GM18909 (cell line): ENCODE results near the gene DIAPH3.

Source experiments
- ATAC-seq: cut with Tn5 transposase; IDR thresholded peaks from one replicate; pipeline ENCODE4 v1.9.1; 2021; ENCODE audit warnings: mild to moderate bottlenecking; ENCODE audit not compliant: unreplicated experiment, poor library complexity

DIAPH3 gene

DNA sequence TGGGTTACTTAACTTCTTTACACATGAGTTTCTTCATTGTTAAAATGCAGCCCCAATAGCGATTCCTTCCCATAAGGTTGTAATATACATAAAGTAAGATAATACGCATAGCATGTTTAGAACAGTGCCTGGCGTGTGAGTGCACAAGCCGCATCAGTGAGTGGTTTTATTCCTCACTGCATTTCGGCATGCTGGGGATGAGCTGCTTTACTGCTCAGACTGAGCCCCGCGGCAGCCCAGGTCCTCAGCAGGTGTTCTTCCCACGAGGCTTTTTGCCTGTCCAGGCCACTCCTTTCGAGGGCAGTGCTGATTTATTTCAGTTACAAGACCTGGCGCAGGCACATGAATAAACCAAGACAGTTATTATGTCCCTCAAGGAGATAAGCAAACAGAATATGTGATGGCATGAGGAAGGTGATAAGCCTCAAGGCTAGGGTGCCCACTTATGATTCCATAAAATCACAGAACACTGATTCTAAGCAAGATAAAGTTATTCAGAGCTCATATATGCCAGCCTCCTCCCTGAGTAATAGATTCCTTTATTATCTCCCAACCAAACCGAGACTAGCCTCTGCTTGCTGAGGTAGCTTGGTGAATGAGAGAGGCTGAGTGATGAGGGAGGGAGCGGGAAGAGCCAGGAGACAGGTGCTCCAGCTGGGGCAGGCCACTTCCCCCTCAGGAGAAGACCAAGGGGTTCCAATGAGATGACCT, 505.5 kb downstream of the DIAPH3 start:
- ATAC-seq: no peak

DNA sequence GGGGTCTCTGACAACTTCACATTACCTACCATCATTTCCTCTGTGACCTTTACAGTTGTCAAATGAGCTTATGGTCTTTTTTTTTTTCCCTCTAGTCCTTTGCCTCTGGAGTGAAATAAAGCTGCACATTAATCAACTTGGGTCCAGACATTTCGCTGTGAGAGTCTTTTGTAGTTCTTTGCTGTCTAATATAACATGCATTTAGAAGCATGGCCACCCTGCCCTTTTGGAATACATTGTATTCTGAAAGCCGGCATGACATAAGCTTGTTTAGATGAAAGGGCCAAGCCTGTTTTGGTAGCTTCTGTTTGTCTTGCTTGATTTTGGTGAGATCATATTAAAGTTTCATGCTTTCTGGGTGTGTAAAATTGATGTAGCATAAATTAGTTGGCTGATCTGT, 509.8 kb downstream of the DIAPH3 start:
- no peak for ATAC-seq

DNA sequence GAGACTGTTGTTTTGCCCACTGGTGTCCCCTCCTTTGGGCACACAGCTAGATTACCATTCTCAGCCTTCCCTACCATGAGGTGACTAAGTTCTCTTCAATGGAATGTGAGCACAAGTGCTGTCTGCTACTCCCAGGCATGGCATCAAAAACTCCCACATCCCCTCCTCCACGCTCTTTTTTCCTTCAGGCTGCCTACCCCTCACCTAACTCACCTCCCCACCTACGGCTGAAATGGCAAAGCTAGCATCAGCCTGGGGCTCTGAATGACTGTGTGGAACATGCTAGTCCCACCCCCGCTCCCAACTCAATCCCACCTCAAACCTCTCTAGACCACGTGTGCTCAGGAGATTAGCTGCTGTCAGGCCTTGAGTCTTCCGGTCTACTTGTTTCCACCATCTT, 512.2 kb downstream of the DIAPH3 start:
- ATAC-seq: no peak

DNA sequence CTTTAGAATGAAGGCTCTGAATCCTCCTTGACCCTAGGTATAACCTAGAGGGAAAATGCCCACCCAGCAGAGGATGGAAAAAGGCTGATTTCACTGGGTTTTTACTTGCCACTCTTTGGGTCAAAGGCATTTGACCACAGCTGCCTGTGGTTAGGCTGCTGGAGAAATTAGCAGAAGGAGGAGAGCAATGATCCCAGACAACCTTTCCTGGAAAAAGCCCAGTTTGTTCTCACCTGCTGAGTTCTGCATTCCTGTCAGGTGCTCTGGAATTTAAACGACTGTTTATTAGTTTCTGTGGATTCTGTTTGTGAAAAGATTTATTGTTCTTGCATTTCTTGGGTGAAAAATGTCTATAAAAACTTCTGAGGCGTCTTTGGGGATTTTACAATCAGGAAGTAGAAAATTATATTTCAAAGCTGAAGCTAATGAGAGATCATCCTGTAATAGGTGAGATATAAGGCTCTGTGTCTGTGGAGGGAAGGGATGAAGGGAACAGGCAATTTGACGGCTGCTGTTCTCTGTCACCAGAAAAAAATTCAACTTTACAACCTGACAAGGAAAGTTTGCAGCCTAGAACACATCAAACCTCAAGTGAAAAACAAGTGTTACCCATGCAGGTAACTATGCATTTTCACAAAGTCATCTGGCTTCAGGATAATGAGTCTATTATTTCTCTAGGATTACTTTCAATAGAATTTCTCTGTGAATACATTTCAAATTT, 519.7 kb downstream of the DIAPH3 start:
- no peak for ATAC-seq

DNA sequence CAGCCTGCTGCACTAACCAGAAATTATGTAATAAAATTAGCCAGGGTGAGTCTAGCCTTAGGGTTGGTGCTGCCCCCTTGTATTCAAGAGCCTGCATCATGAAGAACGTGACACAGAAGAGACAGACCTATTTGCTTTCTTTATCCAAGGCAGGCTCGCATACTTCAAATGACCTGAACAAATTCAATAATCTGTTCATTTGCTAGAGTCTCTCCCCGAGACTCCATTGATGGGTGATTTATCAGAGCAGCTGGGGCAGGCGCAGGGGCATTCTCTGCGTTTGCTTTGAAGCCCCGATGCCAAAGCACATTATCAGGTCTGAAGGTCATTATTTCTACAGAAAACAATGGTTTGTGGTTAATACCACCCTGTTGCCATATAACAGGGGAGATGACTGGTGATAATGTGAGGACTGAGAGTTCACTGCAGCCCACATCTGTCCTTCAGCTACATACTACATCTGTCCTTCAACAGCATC, 520.3 kb downstream of the DIAPH3 start:
- no peak for ATAC-seq

DNA sequence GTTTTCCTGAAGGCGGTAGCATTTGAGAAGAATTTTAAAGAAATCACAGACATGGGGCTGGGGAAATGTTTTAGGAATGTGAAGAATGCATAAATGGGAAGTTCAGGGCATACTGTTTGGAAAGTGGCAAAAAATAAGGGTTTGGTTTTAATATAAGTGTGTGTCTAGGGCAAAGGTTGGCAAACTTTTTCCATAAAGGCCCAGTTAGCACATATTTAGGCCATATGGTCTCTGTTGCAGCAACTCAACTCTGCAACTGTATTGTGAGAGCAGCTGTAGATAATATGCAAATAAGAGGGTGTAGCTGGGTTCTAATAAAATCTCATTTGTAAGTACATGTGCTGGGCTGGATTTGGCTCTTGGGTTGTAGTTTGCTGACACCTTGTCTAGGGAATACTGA, 521.9 kb downstream of the DIAPH3 start:
- ATAC-seq: no peak

DNA sequence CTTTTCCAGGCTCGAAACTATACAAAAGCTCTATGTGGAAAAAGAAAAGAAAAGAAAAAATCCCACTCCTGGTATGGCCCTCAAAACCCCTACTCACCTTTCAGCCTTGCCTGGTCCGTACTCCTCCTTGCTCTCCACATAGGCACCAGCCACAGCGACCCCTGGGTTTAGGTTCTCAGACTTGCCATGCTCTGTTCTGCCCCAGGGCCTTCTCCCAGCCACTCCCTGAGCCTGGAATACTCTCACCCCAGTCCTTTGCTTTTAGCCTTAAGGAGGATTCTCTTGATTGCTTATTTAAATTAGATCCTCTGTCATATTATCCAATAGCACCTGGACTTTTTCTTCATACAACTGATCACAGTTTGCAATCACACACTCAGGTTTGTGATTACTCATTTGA, 522.5 kb downstream of the DIAPH3 start:
- no peak for ATAC-seq

DNA sequence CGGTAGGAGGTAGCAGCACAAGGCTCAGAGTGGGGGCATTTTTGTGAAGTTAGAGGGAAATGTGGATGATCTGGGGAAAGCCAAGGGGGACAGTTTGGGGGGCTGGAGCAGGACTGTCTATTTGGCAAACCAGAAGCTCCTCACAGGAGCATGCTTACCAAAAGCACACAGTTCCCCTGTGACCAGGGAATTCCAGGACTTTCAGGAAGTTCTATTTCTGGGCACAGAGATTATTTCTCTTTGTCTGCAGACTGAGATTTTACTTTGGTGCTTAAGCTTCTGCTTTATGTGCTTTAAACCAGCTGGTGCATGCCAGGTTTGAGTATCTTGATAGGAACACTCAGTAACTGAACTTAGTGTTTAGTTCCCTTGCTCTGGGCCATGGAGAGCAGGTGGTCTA, 525.3 kb downstream of the DIAPH3 start:
- ATAC-seq: no peak

DNA sequence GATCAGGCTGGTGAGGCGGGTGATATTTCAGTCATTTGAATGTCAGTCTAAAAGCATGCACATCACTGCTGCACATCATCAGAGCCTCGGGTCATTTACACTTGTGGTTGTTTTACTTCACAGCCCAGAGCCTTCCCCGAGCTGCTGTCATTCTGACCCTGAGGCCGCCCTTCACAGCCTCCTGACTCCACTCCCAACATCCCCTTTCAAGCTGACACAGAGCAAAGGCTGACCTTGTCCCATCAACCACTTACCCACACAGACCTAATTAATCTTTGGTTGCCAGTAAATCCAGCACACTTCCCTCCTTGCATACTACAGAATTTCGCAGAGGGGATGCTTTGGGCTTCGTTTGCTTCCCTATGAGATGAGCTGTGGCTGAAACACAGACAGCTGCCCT, 528.1 kb downstream of the DIAPH3 start:
- ATAC-seq: no peak

DNA sequence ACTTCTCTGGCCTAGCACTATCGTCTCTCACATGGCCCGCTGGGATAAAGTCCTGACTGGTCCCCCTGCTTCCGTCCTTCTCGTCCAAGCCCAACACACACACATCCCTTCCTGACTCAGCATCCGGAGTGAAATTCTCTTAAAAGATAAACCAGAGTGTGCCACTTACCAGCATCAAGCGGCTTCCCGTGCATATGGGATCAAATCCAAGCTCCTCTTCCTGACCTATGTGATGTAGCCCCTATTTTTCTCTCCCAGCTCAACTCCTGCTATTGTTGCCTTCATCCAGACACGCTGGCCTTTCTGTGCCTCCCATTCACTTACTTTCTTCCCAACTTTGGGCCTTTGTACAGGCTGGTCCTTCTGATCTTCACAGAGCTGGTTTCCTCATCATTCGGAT, 530.4 kb downstream of the DIAPH3 start:
- ATAC-seq: no peak

DNA sequence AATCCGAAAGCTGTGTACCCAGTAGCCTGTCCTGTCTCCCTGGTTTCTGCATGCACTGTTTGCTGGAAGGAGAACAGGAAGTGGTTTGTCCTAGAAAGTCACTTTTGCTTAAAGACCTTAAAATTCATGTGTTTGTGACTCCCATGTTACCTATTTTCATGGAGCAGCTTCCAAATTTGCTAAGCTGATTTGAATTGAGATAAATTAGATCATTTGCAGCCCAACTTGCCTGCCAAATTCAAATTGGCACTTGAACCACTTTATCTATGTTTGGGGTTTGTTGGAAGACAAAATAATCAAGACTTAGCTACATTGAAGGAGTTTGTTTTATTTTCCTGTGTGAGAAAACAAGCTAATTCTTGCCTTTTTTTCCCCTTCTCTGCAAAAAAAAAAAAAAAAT, 532.5 kb downstream of the DIAPH3 start:
- ATAC-seq: no peak

DNA sequence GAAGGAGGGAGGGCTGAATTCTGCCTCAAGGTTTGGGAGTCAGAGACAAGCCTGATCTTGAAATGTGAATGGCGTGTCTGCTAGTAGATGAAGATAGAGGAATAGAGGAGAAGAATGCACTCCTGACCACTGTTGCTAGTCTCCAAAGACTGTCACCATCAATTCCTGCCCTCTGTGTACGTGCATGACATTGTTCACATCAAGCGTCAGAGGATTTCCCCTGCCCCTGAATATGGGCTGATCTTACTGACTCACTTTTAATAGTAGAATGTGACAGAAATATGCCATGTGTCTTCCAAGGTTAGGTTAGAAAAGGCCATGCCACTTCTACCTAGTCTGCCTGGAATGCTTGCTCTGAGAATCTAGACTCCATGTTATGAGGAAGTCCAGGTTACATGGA, 538.6 kb downstream of the DIAPH3 start:
- no peak for ATAC-seq

DNA sequence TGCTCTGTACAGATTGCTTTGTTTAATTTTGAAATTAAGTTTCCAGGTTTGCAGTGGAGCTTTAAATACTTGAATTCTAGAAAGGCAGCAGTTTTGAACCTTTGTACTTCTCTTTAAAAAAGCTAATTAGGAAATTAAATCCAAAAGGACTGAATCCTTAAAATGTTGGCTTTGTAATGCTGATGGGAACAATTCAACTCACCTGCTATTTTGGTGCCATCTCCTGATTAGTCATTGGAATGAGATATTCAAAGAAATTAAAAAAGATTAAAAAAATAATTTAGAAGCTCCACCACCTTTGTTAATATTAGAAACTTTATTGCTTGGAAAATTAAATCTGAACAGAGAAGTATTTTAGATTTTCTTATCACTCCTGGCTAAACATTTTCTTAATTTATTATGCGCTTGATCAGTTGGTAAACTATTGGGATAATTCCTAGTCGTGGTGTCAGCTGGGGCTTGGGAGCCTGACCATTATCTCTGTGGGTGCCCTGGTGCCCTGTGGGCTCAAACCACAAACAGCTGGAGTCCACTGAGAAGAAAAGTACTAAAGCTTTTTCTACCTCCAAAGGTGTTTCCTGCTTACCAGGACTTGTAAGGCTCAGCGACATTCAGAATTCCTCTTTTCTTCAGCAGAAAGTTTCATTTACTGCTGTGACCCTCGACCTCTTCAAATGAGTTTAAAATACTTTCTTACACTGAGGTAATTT, 540.4 kb downstream of the DIAPH3 start:
- no peak for ATAC-seq

DNA sequence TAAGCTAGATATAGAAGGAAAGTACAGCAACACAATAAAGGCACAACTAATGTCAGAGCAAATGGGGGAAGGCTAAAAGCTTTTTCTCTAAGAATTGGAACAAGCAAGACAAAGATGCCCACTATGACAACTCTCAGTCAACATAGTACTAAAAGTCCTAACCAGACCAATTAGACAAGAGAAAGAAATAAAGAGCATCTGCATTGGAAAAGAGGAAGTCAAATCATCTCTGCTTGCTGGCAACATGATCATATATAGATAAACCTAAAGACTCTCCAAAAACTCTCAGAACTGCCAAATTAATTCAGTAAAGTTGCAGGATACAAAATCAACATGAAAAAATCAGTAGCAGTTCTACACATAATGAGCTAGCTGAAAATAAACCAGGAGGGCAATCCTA, 542.0 kb downstream of the DIAPH3 start:
- no peak for ATAC-seq
